RPMI8226 (cell line): Measurements from ENCODE around the gene BCL2L2.
A peak's percentile ranks its signal among the peaks of the same experiment; 100 is the strongest.
"Not testable (repeated sequence)": the region's sequence is repeated elsewhere in the genome, so short reads cannot be mapped to it uniquely, and the experiment has no call there.

Experiments used
- DNase-seq: peaks from one replicate; pipeline ENCODE4 v3.0.0-alpha.2; 2015

Gene BCL2L2

DNA sequence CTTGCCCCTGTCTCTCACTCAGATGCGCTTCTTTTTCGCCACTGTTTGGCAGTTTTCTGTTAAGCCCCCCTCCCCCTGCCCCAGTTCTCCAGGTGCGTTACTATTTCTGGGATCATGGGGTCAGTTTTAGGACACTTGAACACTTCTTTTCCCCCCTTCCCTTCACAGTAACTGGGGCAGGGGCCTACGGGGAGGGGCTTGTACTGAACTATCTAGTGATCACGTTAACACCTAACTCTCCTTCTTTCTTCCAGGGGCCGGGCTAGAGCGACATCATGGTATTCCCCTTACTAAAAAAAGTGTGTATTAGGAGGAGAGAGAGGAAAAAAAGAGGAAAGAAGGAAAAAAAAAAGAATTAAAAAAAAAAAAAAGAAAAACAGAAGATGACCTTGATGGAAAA is 18.4 kb downstream of the BCL2L2 start:
- no peak for DNase-seq

DNA sequence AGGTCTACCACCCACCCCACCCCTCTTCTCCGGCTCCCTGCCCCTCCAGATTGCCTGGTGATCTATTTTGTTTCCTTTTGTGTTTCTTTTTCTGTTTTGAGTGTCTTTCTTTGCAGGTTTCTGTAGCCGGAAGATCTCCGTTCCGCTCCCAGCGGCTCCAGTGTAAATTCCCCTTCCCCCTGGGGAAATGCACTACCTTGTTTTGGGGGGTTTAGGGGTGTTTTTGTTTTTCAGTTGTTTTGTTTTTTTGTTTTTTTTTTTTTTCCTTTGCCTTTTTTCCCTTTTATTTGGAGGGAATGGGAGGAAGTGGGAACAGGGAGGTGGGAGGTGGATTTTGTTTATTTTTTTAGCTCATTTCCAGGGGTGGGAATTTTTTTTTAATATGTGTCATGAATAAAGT is 19.1 kb downstream of the BCL2L2 start:
- not testable (repeated sequence) for DNase-seq

- DNase-seq, result no peak
Measured at GRCh38 chr14:23326491-23327332, 20.1 kb downstream of the BCL2L2 start.

- peak; percentile 70 for DNase-seq
Measured at GRCh38 chr14:23327947-23328744, 21.5 kb downstream of the BCL2L2 start.

GRCh38 chr14:23335623-23336022 is 29.0 kb downstream of the BCL2L2 start:
- no peak for DNase-seq

DNA sequence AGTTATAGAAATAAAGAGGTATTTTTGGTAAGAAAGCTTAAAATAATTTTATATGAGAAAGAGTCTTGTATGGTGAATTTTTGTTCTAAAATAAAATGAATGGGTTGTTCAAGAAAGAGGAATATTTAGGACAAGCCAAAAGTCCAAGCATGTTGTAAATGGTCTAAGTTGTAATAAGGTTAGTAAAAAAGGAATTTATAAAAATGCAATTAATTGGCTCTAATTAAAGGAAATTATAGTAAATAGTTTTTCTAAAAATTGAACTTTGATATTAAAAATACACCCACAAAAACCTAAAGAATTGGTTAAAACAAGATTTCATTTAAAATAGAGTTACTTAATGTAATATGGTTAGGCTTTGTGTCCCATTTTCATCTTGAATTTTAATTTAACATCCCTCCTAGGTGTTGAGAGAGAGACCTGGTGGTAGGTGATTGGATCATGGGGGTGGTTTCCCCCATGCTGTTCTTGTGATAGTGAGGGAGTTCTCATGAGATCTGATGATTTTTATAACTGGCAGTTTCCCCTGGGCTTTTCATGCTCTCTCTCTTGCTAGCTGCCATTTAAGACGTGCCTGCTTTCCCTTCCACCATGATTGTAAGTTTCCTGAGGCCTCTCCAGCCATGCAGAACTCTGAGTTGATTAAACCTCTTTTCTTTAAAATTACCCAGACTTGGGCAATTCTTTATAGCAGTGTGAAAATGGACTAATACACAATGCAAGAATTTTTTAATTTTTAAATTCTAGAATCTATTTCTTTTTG is 33.1 kb downstream of the BCL2L2 start:
- no peak for DNase-seq

GRCh38 chr14:23344481-23344880 is 37.8 kb downstream of the BCL2L2 start:
- no peak for DNase-seq

- DNase-seq, result no peak
Measured at GRCh38 chr14:23345987-23346692, 39.5 kb downstream of the BCL2L2 start.

- DNase-seq, result no peak
Measured at GRCh38 chr14:23346693-23347405, 40.2 kb downstream of the BCL2L2 start.

- no peak for DNase-seq
Measured at GRCh38 chr14:23347406-23348296, 41.0 kb downstream of the BCL2L2 start.

DNA sequence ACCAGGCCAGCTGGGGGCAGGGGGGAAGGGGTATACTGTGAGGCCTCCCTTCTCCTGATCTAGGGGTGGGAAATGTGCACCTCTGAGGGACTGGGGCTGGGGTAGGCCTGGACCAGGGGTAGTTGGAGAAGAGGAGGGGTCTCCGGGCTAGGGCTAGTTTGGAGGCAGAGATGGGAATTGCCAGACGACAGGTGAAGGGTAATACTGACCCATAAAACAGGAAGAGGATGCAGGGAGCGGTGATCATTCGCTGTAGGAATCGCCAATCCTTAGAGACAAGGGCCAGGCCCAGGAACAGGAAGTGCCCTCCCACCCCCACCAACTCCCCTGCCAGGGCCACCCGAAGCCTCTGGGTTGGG is 41.6 kb downstream of the BCL2L2 start:
- no peak for DNase-seq

DNA sequence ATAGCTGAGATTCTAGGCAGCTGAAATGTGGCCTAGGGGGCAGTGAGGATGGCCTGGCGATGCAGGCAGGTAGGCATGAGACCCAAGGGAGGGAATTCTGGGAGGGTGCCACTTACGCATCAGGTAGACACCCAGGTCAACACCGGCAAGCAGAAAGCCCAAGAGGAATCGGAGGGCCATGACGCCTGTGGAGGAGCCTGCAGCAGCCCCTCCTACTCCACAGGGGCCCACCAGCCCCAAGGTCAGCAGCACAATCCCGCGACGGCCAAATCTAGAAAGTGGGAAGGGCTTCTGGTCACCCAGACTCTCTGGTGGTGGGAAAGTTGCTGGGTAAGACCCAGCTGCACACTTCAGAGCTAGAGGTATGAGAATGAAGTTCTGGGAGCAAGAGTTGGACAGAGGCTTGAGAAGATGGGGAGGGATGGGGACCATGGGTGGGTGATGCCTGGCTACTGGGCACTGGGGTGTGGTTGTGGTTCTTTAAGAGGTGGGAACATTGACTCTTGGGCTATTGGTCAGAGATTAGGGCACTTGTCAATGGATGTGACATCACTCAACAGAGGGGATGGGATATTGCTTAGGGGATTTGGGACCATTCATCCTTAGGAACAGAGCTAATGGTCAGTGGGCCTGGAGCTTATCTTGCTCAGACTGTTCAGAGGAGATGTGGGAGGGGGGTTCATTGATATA is 42.7 kb downstream of the BCL2L2 start:
- no peak for DNase-seq

DNA sequence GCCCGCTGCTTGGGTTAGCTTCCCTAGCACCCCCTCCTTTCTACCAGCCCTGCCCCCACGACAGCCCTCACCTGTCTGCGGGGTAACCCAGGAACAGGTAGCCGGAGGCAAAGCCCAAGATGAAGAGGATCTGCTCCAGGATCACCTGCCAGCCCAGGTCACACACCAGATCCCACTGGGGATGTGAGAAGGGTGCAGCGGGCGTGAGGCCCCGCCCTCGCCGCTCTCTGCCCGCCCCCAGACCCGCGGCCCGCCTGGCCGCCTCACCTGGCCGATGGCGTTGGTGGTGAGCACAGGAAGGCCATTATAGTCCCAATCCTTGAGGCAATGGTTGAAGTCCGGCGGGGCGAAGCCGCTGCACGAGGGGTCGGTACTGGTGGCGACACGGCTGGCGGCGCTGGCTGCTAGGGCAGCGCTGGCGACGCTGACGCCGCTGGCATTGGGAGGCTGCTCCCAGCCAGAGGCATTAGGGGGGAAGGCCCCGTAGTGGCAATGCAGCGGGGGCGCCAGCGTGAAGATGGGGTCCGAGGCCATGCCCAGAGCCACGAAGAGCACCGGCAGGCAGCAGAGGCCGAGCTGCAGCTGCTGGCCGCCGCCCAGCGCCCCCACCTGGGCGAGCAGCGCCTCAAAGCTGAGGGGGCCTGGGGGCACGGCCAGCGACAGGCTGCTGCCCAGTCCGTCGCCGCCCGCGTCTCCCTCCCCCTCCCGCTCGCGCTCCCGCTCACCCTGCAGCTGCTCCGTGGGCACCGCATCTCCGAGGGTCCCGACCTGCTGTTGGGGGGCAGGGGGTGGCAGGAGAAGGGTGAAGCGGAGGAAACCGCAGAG is 45.3 kb downstream of the BCL2L2 start:
- no peak for DNase-seq

DNA sequence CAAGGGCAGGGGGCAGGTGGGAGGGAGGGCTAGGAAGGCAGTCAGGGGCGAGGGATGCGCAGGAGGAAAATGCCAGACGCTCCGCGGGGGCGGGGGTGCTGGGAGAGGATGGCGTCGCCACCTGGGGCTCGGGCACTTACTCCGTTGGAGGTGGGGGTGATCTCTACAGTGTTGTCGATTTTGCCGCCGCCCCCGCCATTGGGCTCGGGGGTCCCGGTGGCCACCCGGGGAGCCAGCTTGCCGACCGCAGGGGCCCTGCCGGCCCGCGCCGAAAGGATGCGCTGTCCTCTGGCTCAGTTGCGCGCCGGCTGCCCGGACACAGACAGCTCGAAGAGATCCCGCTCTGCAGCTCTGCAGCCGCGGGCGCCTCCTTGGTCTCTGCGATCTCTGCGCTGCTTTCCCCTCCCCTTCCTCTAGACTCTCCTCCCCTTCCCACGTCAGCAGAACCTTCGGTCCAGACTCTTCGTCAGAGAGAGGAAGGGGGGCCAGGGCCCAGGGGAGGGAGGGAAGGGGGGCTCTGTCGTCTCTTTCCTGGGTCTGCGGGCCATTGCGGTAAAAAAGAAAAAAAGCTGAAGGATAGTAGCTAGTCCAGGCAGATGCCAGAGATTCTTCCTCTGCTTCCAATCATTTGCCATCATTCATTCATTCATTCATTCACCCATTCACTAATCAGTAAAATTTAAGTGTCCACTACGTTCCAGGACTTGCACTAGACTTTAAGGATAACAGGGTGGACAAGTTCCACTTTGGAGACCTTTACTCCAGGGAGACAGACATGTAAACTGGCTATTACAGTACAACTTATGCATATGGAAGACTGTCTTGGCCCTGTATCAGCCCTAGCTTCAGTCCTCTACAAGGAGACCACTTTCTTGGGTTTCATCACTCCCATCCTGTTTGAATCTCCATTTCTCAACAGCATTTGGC is 46.1 kb downstream of the BCL2L2 start, which contains the start of gene SLC22A17:
Gene SLC22A17 (minus strand): TSS at position 382 of the 927 bp plus-strand sequence.
- peak; percentile 30 for DNase-seq

GRCh38 chr14:23353433-23353780 is 46.8 kb downstream of the BCL2L2 start:
- DNase-seq, result no peak

DNA sequence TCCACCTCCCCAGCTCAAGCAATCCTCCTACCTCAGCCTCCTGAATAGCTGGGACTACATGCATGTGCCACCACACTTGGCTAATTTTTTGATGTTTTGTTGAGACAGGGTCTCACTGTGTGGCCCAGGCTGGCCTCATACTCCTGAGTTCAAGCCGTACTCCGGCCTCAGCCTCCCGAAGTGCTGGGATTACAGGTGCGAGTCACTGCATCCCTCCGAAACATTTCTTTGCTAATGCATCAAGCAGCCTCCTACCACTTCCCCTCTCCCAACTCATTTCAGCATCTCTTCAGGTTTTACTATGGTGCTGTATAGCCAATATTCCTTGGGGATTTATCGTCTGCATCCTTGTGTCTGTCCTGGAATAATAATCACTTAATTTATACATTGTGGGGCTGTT is 48.4 kb downstream of the BCL2L2 start:
- no peak for DNase-seq

GRCh38 chr14:23355871-23356435 is 49.3 kb downstream of the BCL2L2 start:
- DNase-seq, result peak; percentile 1

- no peak for DNase-seq
Measured at GRCh38 chr14:23356662-23357061, 50.0 kb downstream of the BCL2L2 start.
